ENCODE data around the gene SLC37A1. TPM values are rescaled to one million over a fixed set of nuclear protein-coding genes. Genes with fewer than 3 reads are reported as not detected.

The SLC37A1 gene
- total RNA-seq, 1 experiment from 2014 or later, result 23.5 TPM

- BruUV-seq (replicated peaks), result no TSS peak
- ChIA-PET CTCF (interaction anchor here (0.7 kb wide), 1 partner anchor 18 kb away, joined by 6 read pairs; no protein-coding TSS in a partner anchor), POLR2A (ENCODE audit: unreplicated experiment) (no interaction called here)
- intact Hi-C loops (cut with micrococcal nuclease; ENCODE audit: unreplicated experiment), result no loop called here
- Histone ChIP-seq H2AFZ (no peak overlapping the region), H4K20me1 (ENCODE audit: insufficient read depth) (no peaks in the 10 kb centered on the region), H3K27me3 (ENCODE audit: insufficient read depth, low read depth) (no peaks in the 10 kb centered on the region), H3K9me2 (ENCODE audit: insufficient read depth) (no peaks in the 10 kb centered on the region), H3K27ac (no peak overlapping the region), H3K36me3 (ENCODE audit: low read depth) (no peaks in the 10 kb centered on the region), H3K79me2 (ENCODE audit: low read depth) (no peaks in the 10 kb centered on the region), H3K4me2 (no peak overlapping the region), H3K4me1 (replicated peaks; ENCODE audit: insufficient read depth) (peaks cover 21% of the 10 kb centered on the region), H3K4me3 (no peak overlapping the region), H3F3A (ENCODE audit: insufficient read depth, low read depth) (peaks cover 16% of the 10 kb centered on the region), H3K9me3 (ENCODE audit: insufficient read depth, low read depth) (no peaks in the 10 kb centered on the region)
- no peak for DNase-seq
- TF ChIP-seq, protein P1, sequence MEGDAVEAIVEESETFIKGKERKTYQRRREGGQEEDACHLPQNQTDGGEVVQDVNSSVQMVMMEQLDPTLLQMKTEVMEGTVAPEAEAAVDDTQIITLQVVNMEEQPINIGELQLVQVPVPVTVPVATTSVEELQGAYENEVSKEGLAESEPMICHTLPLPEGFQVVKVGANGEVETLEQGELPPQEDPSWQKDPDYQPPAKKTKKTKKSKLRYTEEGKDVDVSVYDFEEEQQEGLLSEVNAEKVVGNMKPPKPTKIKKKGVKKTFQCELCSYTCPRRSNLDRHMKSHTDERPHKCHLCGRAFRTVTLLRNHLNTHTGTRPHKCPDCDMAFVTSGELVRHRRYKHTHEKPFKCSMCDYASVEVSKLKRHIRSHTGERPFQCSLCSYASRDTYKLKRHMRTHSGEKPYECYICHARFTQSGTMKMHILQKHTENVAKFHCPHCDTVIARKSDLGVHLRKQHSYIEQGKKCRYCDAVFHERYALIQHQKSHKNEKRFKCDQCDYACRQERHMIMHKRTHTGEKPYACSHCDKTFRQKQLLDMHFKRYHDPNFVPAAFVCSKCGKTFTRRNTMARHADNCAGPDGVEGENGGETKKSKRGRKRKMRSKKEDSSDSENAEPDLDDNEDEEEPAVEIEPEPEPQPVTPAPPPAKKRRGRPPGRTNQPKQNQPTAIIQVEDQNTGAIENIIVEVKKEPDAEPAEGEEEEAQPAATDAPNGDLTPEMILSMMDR (conservative IDR thresholded peaks at IDR 0.05), result no peak
- TF ChIP-seq EZH2 (IDR thresholded peaks at IDR 0.05; ENCODE audit: low read depth), result no peak
These were observed 37.0 kb upstream of the SLC37A1 start for GRCh38 chr21:42476388-42477331.

DNA sequence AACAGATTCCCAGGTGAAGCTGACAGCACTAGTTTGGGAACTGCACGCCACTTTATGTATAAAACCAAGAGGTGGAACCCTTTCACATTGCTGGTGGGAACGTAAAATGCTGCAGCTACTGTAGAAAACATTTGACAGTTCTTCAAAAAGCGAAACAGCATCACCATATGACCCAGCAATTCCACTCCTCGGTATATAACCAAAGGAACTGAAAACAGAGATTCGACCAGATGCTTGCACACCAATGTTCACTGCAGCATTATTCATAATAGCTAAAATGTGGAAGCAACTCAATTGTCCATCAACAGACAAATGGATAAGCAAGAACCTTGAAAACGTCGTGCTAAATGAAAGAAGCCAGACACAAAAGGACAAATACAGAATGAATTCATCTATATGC lies 35.1 kb upstream of the SLC37A1 start:
- CTCF ChIA-PET, result no interaction called here
- TF ChIP-seq EZH2 (IDR thresholded peaks at IDR 0.05; ENCODE audit: low read depth), result no peak
- TF ChIP-seq, protein P1 (conservative IDR thresholded peaks at IDR 0.05), result no peak
- H3K4me1 ChIP-seq (replicated peaks; ENCODE audit: insufficient read depth), result peaks cover 28% of the 10 kb centered on the region
- H3K36me3 ChIP-seq (ENCODE audit: low read depth), result no peaks in the 10 kb centered on the region
- no peaks in the 10 kb centered on the region for H3K27me3 ChIP-seq (ENCODE audit: insufficient read depth, low read depth)
- intact Hi-C loops (cut with micrococcal nuclease; ENCODE audit: unreplicated experiment), result no loop called here
- H3K4me2 ChIP-seq, result no peak overlapping the region
- no peak overlapping the region for H2AFZ ChIP-seq
- no peaks in the 10 kb centered on the region for H3K9me3 ChIP-seq (ENCODE audit: insufficient read depth, low read depth)
- no peak overlapping the region for H3K27ac ChIP-seq
- H3K79me2 ChIP-seq (ENCODE audit: low read depth), result no peaks in the 10 kb centered on the region
- no TSS peak for BruUV-seq (replicated peaks)
- H4K20me1 ChIP-seq (ENCODE audit: insufficient read depth), result no peaks in the 10 kb centered on the region
- POLR2A ChIA-PET (ENCODE audit: unreplicated experiment), result no interaction called here
- H3K9me2 ChIP-seq (ENCODE audit: insufficient read depth), result no peaks in the 10 kb centered on the region
- H3F3A ChIP-seq (ENCODE audit: insufficient read depth, low read depth), result peaks cover 19% of the 10 kb centered on the region
- H3K4me3 ChIP-seq, result no peak overlapping the region
- DNase-seq, result no peak

GRCh38 chr21:42479582-42479981 lies 34.1 kb upstream of the SLC37A1 start:
- Histone ChIP-seq H3K27ac (no peak overlapping the region), H3K27me3 (ENCODE audit: insufficient read depth, low read depth) (no peaks in the 10 kb centered on the region), H4K20me1 (ENCODE audit: insufficient read depth) (no peaks in the 10 kb centered on the region), H3K4me1 (replicated peaks; ENCODE audit: insufficient read depth) (peaks cover 18% of the 10 kb centered on the region), H3K4me2 (no peak overlapping the region), H2AFZ (no peak overlapping the region), H3K9me2 (ENCODE audit: insufficient read depth) (no peaks in the 10 kb centered on the region), H3F3A (ENCODE audit: insufficient read depth, low read depth) (peaks cover 11% of the 10 kb centered on the region), H3K36me3 (ENCODE audit: low read depth) (no peaks in the 10 kb centered on the region), H3K4me3 (no peak overlapping the region), H3K9me3 (ENCODE audit: insufficient read depth, low read depth) (no peaks in the 10 kb centered on the region), H3K79me2 (ENCODE audit: low read depth) (no peaks in the 10 kb centered on the region)
- no peak for DNase-seq
- no TSS peak for BruUV-seq (replicated peaks)
- POLR2A ChIA-PET (ENCODE audit: unreplicated experiment), result no interaction called here
- CTCF ChIA-PET, result no interaction called here
- intact Hi-C loops (cut with micrococcal nuclease; ENCODE audit: unreplicated experiment), result no loop called here
- TF ChIP-seq, protein P1 (conservative IDR thresholded peaks at IDR 0.05), result no peak
